GM19238 (cell line): ENCODE data around the gene IRS2.

Source experiments
- DNase-seq: peaks from one replicate; pipeline ENCODE4 v3.0.0; 2011; ENCODE audit warnings: low spot score; ENCODE audit not compliant: insufficient read length

The IRS2 gene

GRCh38 chr13:109706015-109706715 is 80.2 kb downstream of the IRS2 start:
- DNase-seq, result no peak

GRCh38 chr13:109704771-109705635 is 81.4 kb downstream of the IRS2 start:
- DNase-seq, result no peak

- DNase-seq, result no peak
These were observed 83.1 kb downstream of the IRS2 start for GRCh38 chr13:109703250-109703649.
